B cell (primary cell): Measurements from ENCODE around the gene RNF149. TPM values are rescaled to one million over a fixed set of nuclear protein-coding genes. Genes with fewer than 3 reads are reported as not detected.

Source experiments
- ATAC-seq: fragments of 200-7000 bp; cut with Tn5 transposase; one replicate; pipeline ENCODE4 v1.10.0; 2021; ENCODE audit warnings: low read depth, mild to moderate bottlenecking, moderate number of reproducible peaks, moderate library complexity
- CTCF ChIA-PET: fragments of 350-600 bp; sonication (Branson Sonifier 250); formaldehyde crosslinking; loops from one replicate; lab custom pipeline; 2021; ENCODE audit warnings: antibody characterized with exemption, inconsistent platforms; lab: Charles Lee
- POLR2A ChIA-PET: fragments of 350-600 bp; sonication (Branson Sonifier 250); formaldehyde crosslinking; loops from one replicate; lab custom pipeline; 2021; ENCODE audit warnings: antibody characterized with exemption; lab: Charles Lee
- DNase-seq: peaks from one replicate; pipeline ENCODE4 v3.0.0; 2013
- H2AFZ ChIP-seq: 2 replicates; pipeline ENCODE4 v1.6.1; 2012; ENCODE audit warnings: mild to moderate bottlenecking, low read depth, low read length; ENCODE audit not compliant: insufficient read depth, poor library complexity, severe bottlenecking
- H3K27ac ChIP-seq, 2 donors: 1 replicate in 1 of 2; 2 replicates in 1 of 2; pipeline ENCODE4 v1.5.1; 2012 to 2013; ENCODE audit warnings: low read length in 2 of 2, mild to moderate bottlenecking in 2 of 2, moderate library complexity in 1 of 2
- H3K27me3 ChIP-seq, 4 experiments: fragments of 200-600 bp in 1 of 4; sonication (generic) in 1 of 4; replicated peaks in 1 of 4; 1 replicate in 2 of 4; 2 replicates in 2 of 4; pipeline versions ENCODE4 v1.6.1 to v1.7.0; 2013 to 2016; ENCODE audit warnings: low read length in 3 of 4, mild to moderate bottlenecking in 2 of 4, mixed read lengths in 1 of 4, moderate library complexity in 1 of 4; ENCODE audit not compliant: insufficient read depth in 4 of 4, control insufficient read depth in 3 of 4; ENCODE audit errors: control extremely low read depth in 1 of 4
- H3K36me3 ChIP-seq, 2 experiments: replicated peaks in 1 of 2; 1 replicate in 1 of 2; 2 replicates in 1 of 2; pipeline versions ENCODE4 v1.6.1 to v1.7.1; 2013; ENCODE audit warnings: low read length in 1 of 2; ENCODE audit not compliant: insufficient read depth in 2 of 2, control insufficient read depth in 1 of 2; ENCODE audit errors: control extremely low read depth in 1 of 2, extremely low read depth in 1 of 2
- H3K4me1 ChIP-seq, 2 donors: fragments of 200-600 bp in 1 of 2; sonication (generic) in 1 of 2; 1 replicate in 1 of 2; 2 replicates in 1 of 2; pipeline versions ENCODE4 v1.5.1 to v1.6.1; 2013 to 2017; ENCODE audit warnings: low read length in 2 of 2; ENCODE audit not compliant: control insufficient read depth in 2 of 2, insufficient read depth in 2 of 2
- H3K4me2 ChIP-seq: replicated peaks from 2 replicates; pipeline ENCODE3; 2012; ENCODE audit warnings: mild to moderate bottlenecking, low read depth, low read length; ENCODE audit not compliant: poor library complexity, severe bottlenecking
- H3K4me3 ChIP-seq, 5 experiments: fragments of 200-600 bp in 1 of 5; sonication (generic) in 1 of 5; 1 replicate in 3 of 5; 2 replicates in 2 of 5; pipeline versions ENCODE4 v1.5.1 to v1.7.0; 2011 to 2016; ENCODE audit warnings: low read length in 4 of 5, mild to moderate bottlenecking in 4 of 5, low read depth in 2 of 5, control low read depth in 1 of 5, moderate library complexity in 1 of 5; ENCODE audit not compliant: insufficient read depth in 1 of 5; ENCODE audit errors: control extremely low read depth in 1 of 5, extremely low read depth in 1 of 5
- H3K79me2 ChIP-seq: fragments of 200-600 bp; sonication (generic); one replicate; pipeline ENCODE4 v1.6.0; 2016; ENCODE audit warnings: low read length; ENCODE audit not compliant: control insufficient read depth, insufficient read depth
- H3K9ac ChIP-seq: fragments of 200-600 bp; sonication (generic); 2 replicates; pipeline ENCODE4 v1.6.1; 2017; ENCODE audit warnings: mild to moderate bottlenecking, low read length, moderate library complexity
- H3K9me3 ChIP-seq, 3 donors: one replicate each; pipeline versions ENCODE4 v1.6.1 to v1.7.1; 2013; ENCODE audit warnings: low read length in 2 of 3; ENCODE audit not compliant: control insufficient read depth in 2 of 3, insufficient read depth in 1 of 3; ENCODE audit errors: control extremely low read depth in 1 of 3
- H4K20me1 ChIP-seq: 2 replicates; pipeline ENCODE4 v1.6.0; 2012; ENCODE audit warnings: mild to moderate bottlenecking, low read length; ENCODE audit not compliant: insufficient read depth, control insufficient read depth, poor library complexity, severe bottlenecking
- H3K27ac Mint-ChIP-seq: one replicate; pipeline ENCODE4 v1.8.0; 2021; ENCODE audit warnings: mixed read lengths
- H3K27me3 Mint-ChIP-seq: one replicate; pipeline ENCODE4 v1.8.0; 2021; ENCODE audit warnings: mixed read lengths
- H3K4me1 Mint-ChIP-seq: one replicate; pipeline ENCODE4 v1.8.0; 2021; ENCODE audit warnings: mixed read lengths
- H3K4me3 Mint-ChIP-seq: one replicate; pipeline ENCODE4 v1.8.0; 2021; ENCODE audit warnings: mixed read lengths
- H3K9me3 Mint-ChIP-seq: one replicate; pipeline ENCODE4 v1.8.0; 2022; ENCODE audit warnings: mixed read lengths; ENCODE audit not compliant: insufficient read depth
- EZH2 ChIP-seq: IDR thresholded peaks from 2 replicates; pipeline ENCODE4 v1.6.1; 2012; ENCODE audit warnings: borderline replicate concordance, low read depth, mild to moderate bottlenecking, moderate library complexity, low read length; ENCODE audit not compliant: insufficient read depth, poor library complexity, severe bottlenecking
- WGBS: methylation state at CpG from one replicate; pipeline ENCODE4 v1.1.5; 2013; ENCODE audit warnings: missing lambda C conversion rate; ENCODE audit not compliant: insufficient coverage; 5-methylcytosine and 5-hydroxymethylcytosine counted together
- intact Hi-C: fragments of 100-400 bp; cut with micrococcal nuclease; formaldehyde crosslinking; loops from one replicate; pipeline ENCODE4 v1.10.0; 2022
- polyA plus RNA-seq: library from polyadenylated mRNA; depleted of rRNA; stranded (reverse); fragments of >200 nt; gene quantifications from 2 replicates; pipeline ENCODE4 v1.2.3, GENCODE V29; 2012
- total RNA-seq, 2 donors: library from RNA; stranded (reverse); fragments of 120-200 nt in 1 of 2; gene quantifications; 1 replicate in 1 of 2; 2 replicates in 1 of 2; pipeline versions ENCODE4 v1.2.3 to v1.2.4, GENCODE V29; 2013 to 2022
- TF ChIP-seq, protein P1 (sequence below): fragments of 200-600 bp; IDR thresholded peaks from one replicate; pipeline ENCODE4 v1.8.0; 2022; ENCODE audit warnings: antibody characterized with exemption, mild to moderate bottlenecking

Gene RNF149
- total and polyA plus RNA-seq, 2 donors (not counting 1 experiment from before 2014, with no cell fraction given) = 28.2 to 71.6 TPM

DNA sequence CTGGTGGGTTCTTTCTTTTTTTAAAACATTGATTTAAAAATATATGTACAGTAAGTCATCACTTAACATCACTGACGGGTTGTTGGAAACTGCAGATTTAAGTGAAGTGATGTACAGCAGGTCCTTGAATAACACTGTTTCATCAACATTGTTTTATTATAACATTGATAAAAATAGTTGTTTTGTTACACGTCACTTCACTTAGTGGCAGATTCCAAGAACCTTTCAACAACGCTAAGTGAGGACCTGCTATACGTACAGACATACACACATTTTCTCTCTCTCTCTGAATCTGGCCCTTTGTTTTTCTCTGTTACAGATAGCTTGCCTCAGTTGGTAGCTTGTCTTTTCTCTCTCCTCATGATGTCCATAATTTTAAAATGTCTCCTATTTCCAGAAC, 46.4 kb downstream of the RNF149 start:
- H3K27me3 ChIP-seq = no peaks in the 10 kb centered on the region
- H3K9me3 ChIP-seq = no peaks in the 10 kb centered on the region
- peaks cover 3 to 67% of the 10 kb centered on the region in 2 experiments for H3K36me3 ChIP-seq
- TF ChIP-seq, protein P1, sequence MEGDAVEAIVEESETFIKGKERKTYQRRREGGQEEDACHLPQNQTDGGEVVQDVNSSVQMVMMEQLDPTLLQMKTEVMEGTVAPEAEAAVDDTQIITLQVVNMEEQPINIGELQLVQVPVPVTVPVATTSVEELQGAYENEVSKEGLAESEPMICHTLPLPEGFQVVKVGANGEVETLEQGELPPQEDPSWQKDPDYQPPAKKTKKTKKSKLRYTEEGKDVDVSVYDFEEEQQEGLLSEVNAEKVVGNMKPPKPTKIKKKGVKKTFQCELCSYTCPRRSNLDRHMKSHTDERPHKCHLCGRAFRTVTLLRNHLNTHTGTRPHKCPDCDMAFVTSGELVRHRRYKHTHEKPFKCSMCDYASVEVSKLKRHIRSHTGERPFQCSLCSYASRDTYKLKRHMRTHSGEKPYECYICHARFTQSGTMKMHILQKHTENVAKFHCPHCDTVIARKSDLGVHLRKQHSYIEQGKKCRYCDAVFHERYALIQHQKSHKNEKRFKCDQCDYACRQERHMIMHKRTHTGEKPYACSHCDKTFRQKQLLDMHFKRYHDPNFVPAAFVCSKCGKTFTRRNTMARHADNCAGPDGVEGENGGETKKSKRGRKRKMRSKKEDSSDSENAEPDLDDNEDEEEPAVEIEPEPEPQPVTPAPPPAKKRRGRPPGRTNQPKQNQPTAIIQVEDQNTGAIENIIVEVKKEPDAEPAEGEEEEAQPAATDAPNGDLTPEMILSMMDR = no peak
- TF ChIP-seq EZH2 = no peak
- Mint-ChIP-seq H3K27ac (no peak overlapping the region), H3K27me3 (no peaks in the 10 kb centered on the region), H3K9me3 (no peaks in the 10 kb centered on the region), H3K4me3 (no peak overlapping the region), H3K4me1 (peaks cover 6% of the 10 kb centered on the region)
- no peak for ATAC-seq
- H3K4me3 ChIP-seq = no peak overlapping the region
- DNase-seq = no peak
- peaks cover 3% of the 10 kb centered on the region for H3K79me2 ChIP-seq
- CTCF ChIA-PET = interaction anchor here (1.4 kb wide), 1 partner anchor 157 kb away, joined by 3 read pairs; no protein-coding TSS in a partner anchor
- H2AFZ ChIP-seq = no peak overlapping the region
- no peak overlapping the region for H3K4me2 ChIP-seq
- peaks cover 33% of the 10 kb centered on the region for H4K20me1 ChIP-seq
- no peak overlapping the region for H3K27ac ChIP-seq
- H3K4me1 ChIP-seq = no peaks in the 10 kb centered on the region
- H3K9ac ChIP-seq = no peak overlapping the region
- POLR2A ChIA-PET = no interaction called here
- intact Hi-C loops = no loop called here
- 100% methylated on average over 2 of the region's 4 CpGs for WGBS

DNA sequence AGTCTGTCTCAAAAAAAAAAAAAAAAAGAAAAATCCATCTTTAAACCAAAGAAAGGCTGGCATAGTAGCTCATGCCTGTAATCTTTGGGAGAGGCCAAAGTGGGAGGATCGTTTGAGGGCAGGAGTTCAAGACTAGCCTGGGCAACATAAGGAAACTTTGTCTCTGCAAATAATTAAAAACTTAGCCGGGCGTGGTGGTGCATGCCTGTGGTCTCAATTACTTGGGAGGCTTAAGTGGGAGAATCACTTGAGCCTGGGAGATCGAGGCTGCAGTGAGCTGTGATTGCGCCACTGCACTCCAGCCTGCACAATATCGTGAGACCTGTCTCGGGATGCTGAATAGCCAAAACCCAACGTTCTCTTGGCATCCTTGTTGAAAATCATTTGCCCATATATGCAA, 49.7 kb downstream of the RNF149 start:
- peaks cover 30% of the 10 kb centered on the region for H3K4me1 Mint-ChIP-seq
- H3K27ac Mint-ChIP-seq = no peak overlapping the region

More for the DNA sequence above, 49.7 kb downstream of the RNF149 start:
- Histone ChIP-seq H3K9me3 (no peaks in the 10 kb centered on the region), H3K27ac (no peak overlapping the region), H3K79me2 (peaks cover 33% of the 10 kb centered on the region), H4K20me1 (peaks cover 59% of the 10 kb centered on the region), H3K4me1 (peaks cover 12 to 18% of the 10 kb centered on the region in 2 donors), H3K36me3 (peaks cover 0 to 54% of the 10 kb centered on the region in 2 experiments), H3K9ac (no peak overlapping the region), H3K4me2 (no peak overlapping the region), H2AFZ (no peak overlapping the region), H3K4me3 (no peak overlapping the region), H3K27me3 (no peaks in the 10 kb centered on the region)
- intact Hi-C loops = no loop called here
- ChIA-PET POLR2A (interaction anchor here (0.7 kb wide), 1 partner anchor 68 kb away, joined by 5 read pairs; no protein-coding TSS in a partner anchor), CTCF (interaction anchor here (1.4 kb wide), 1 partner anchor 10 kb away, joined by 4 read pairs; no protein-coding TSS in a partner anchor)
- no peak for TF ChIP-seq EZH2
- TF ChIP-seq, protein P1 = no peak
- DNase-seq = no peak
- WGBS = 100% methylated on average over 4 of the region's 8 CpGs
- no peaks in the 10 kb centered on the region for H3K27me3 Mint-ChIP-seq
- no peak for ATAC-seq
- no peaks in the 10 kb centered on the region for H3K9me3 Mint-ChIP-seq
- no peak overlapping the region for H3K4me3 Mint-ChIP-seq
